Measurements from ENCODE around the gene FAM168A. TPM values are rescaled to one million over a fixed set of nuclear protein-coding genes. Genes with fewer than 3 reads are reported as not detected.

FAM168A gene
- total RNA-seq, 1 donor from 2014 or later = 23.1 TPM

- intact Hi-C loops (cut with micrococcal nuclease) = no loop called here
These were observed 166.5 kb downstream of the FAM168A start for GRCh38 chr11:73431396-73431795.

- intact Hi-C loops (cut with micrococcal nuclease) = no loop called here
These were observed 167.6 kb downstream of the FAM168A start for GRCh38 chr11:73430326-73430725.

GRCh38 chr11:73429121-73429750, 168.7 kb downstream of the FAM168A start:
- intact Hi-C loops (cut with micrococcal nuclease) = no loop called here

- intact Hi-C loops (cut with micrococcal nuclease) = no loop called here
These were observed 169.2 kb downstream of the FAM168A start for GRCh38 chr11:73428699-73429098.

GRCh38 chr11:73428227-73428626, 169.7 kb downstream of the FAM168A start:
- intact Hi-C loops (cut with micrococcal nuclease) = no loop called here

- intact Hi-C loops (cut with micrococcal nuclease) = no loop called here
These were observed 171.6 kb downstream of the FAM168A start for GRCh38 chr11:73426219-73426850.

- intact Hi-C loops (cut with micrococcal nuclease) = no loop called here
These were observed 172.8 kb downstream of the FAM168A start for GRCh38 chr11:73425108-73425507.

- intact Hi-C loops (cut with micrococcal nuclease) = no loop called here
These were observed 174.4 kb downstream of the FAM168A start for GRCh38 chr11:73423506-73423905.

GRCh38 chr11:73422886-73423285, 175.0 kb downstream of the FAM168A start:
- intact Hi-C loops (cut with micrococcal nuclease) = no loop called here

- intact Hi-C loops (cut with micrococcal nuclease) = no loop called here
These were observed 177.8 kb downstream of the FAM168A start for GRCh38 chr11:73420136-73420535.

- intact Hi-C loops (cut with micrococcal nuclease) = no loop called here
These were observed 181.1 kb downstream of the FAM168A start for GRCh38 chr11:73416786-73417185.

GRCh38 chr11:73415854-73416615, 181.9 kb downstream of the FAM168A start:
- intact Hi-C loops (cut with micrococcal nuclease) = no loop called here

GRCh38 chr11:73414977-73415651, 182.8 kb downstream of the FAM168A start:
- intact Hi-C loops (cut with micrococcal nuclease) = no loop called here

- intact Hi-C loops (cut with micrococcal nuclease) = no loop called here
These were observed 184.7 kb downstream of the FAM168A start for GRCh38 chr11:73413256-73413655.

GRCh38 chr11:73412308-73412707, 185.6 kb downstream of the FAM168A start:
- intact Hi-C loops (cut with micrococcal nuclease) = no loop called here

GRCh38 chr11:73411031-73411430, 186.9 kb downstream of the FAM168A start:
- intact Hi-C loops (cut with micrococcal nuclease) = no loop called here

GRCh38 chr11:73410627-73411026, 187.3 kb downstream of the FAM168A start:
- intact Hi-C loops (cut with micrococcal nuclease) = no loop called here

- intact Hi-C loops (cut with micrococcal nuclease) = no loop called here
These were observed 188.5 kb downstream of the FAM168A start for GRCh38 chr11:73409431-73409830.

GRCh38 chr11:73406619-73407018, 191.3 kb downstream of the FAM168A start:
- intact Hi-C loops (cut with micrococcal nuclease) = no loop called here

GRCh38 chr11:73406131-73406530, 191.8 kb downstream of the FAM168A start:
- intact Hi-C loops (cut with micrococcal nuclease) = no loop called here

- intact Hi-C loops (cut with micrococcal nuclease) = no loop called here
These were observed 192.8 kb downstream of the FAM168A start for GRCh38 chr11:73405146-73405510.

Measured in T-helper 2 cell treated with Interferon-gamma antibody and Interleukin-4, amounts not matched to agents 100 ng/mL and 5 ng/mL, for 36 hours (primary cell).